ENCODE data around the gene AWAT2.

The AWAT2 gene

DNA sequence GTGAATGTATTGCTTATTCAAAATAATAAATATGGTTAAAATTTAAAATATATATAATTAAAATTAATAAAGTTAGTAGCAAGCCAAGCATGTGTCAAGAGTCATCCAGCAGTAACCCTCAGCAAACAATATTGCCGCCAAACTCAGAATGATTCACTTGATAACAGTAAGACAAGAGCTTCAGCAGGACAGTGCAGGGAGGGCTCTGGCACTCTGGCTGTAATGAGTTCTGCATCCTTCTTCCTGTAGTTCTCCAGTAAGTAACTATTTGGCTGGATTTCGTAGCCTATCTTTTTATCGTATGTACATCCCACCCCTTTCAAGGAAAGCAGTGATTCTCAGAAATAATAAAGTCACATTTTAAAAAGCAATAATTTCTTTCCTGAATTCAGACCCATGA lies 30.1 kb upstream of the AWAT2 start:
- ATAC-seq, result peak; percentile 60
- TF ChIP-seq ZNF70 (CRISPR knock-in tag; IDR thresholded peaks at IDR 0.05), result no peak
- no peak for TF ChIP-seq SNAI2 (CRISPR knock-in tag; IDR thresholded peaks at IDR 0.05)
- TF ChIP-seq, protein P1, sequence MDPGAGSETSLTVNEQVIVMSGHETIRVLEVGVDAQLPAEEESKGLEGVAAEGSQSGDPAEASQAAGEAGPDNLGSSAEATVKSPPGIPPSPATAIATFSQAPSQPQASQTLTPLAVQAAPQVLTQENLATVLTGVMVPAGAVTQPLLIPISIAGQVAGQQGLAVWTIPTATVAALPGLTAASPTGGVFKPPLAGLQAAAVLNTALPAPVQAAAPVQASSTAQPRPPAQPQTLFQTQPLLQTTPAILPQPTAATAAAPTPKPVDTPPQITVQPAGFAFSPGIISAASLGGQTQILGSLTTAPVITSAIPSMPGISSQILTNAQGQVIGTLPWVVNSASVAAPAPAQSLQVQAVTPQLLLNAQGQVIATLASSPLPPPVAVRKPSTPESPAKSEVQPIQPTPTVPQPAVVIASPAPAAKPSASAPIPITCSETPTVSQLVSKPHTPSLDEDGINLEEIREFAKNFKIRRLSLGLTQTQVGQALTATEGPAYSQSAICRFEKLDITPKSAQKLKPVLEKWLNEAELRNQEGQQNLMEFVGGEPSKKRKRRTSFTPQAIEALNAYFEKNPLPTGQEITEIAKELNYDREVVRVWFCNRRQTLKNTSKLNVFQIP (CRISPR knock-in tag; IDR thresholded peaks at IDR 0.05; ENCODE audit: borderline replicate concordance, low read depth), result no peak
- no peak for TF ChIP-seq ZC3H10 (CRISPR knock-in tag; IDR thresholded peaks at IDR 0.05)
- TF ChIP-seq, protein P2, sequence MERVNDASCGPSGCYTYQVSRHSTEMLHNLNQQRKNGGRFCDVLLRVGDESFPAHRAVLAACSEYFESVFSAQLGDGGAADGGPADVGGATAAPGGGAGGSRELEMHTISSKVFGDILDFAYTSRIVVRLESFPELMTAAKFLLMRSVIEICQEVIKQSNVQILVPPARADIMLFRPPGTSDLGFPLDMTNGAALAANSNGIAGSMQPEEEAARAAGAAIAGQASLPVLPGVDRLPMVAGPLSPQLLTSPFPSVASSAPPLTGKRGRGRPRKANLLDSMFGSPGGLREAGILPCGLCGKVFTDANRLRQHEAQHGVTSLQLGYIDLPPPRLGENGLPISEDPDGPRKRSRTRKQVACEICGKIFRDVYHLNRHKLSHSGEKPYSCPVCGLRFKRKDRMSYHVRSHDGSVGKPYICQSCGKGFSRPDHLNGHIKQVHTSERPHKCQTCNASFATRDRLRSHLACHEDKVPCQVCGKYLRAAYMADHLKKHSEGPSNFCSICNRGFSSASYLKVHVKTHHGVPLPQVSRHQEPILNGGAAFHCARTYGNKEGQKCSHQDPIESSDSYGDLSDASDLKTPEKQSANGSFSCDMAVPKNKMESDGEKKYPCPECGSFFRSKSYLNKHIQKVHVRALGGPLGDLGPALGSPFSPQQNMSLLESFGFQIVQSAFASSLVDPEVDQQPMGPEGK (CRISPR knock-in tag; IDR thresholded peaks at IDR 0.05; ENCODE audit: borderline replicate concordance), result no peak
- no peak for TF ChIP-seq ISL1 (CRISPR knock-in tag; IDR thresholded peaks at IDR 0.05)
- TF ChIP-seq, protein P3, sequence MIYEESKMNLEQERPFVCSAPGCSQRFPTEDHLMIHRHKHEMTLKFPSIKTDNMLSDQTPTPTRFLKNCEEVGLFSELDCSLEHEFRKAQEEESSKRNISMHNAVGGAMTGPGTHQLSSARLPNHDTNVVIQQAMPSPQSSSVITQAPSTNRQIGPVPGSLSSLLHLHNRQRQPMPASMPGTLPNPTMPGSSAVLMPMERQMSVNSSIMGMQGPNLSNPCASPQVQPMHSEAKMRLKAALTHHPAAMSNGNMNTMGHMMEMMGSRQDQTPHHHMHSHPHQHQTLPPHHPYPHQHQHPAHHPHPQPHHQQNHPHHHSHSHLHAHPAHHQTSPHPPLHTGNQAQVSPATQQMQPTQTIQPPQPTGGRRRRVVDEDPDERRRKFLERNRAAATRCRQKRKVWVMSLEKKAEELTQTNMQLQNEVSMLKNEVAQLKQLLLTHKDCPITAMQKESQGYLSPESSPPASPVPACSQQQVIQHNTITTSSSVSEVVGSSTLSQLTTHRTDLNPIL (CRISPR knock-in tag; IDR thresholded peaks at IDR 0.05; ENCODE audit: low read depth), result no peak
- TF ChIP-seq, protein P4, sequence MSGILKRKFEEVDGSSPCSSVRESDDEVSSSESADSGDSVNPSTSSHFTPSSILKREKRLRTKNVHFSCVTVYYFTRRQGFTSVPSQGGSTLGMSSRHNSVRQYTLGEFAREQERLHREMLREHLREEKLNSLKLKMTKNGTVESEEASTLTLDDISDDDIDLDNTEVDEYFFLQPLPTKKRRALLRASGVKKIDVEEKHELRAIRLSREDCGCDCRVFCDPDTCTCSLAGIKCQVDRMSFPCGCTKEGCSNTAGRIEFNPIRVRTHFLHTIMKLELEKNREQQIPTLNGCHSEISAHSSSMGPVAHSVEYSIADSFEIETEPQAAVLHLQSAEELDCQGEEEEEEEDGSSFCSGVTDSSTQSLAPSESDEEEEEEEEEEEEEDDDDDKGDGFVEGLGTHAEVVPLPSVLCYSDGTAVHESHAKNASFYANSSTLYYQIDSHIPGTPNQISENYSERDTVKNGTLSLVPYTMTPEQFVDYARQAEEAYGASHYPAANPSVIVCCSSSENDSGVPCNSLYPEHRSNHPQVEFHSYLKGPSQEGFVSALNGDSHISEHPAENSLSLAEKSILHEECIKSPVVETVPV (CRISPR knock-in tag; IDR thresholded peaks at IDR 0.05), result no peak
- TF ChIP-seq, protein P5, sequence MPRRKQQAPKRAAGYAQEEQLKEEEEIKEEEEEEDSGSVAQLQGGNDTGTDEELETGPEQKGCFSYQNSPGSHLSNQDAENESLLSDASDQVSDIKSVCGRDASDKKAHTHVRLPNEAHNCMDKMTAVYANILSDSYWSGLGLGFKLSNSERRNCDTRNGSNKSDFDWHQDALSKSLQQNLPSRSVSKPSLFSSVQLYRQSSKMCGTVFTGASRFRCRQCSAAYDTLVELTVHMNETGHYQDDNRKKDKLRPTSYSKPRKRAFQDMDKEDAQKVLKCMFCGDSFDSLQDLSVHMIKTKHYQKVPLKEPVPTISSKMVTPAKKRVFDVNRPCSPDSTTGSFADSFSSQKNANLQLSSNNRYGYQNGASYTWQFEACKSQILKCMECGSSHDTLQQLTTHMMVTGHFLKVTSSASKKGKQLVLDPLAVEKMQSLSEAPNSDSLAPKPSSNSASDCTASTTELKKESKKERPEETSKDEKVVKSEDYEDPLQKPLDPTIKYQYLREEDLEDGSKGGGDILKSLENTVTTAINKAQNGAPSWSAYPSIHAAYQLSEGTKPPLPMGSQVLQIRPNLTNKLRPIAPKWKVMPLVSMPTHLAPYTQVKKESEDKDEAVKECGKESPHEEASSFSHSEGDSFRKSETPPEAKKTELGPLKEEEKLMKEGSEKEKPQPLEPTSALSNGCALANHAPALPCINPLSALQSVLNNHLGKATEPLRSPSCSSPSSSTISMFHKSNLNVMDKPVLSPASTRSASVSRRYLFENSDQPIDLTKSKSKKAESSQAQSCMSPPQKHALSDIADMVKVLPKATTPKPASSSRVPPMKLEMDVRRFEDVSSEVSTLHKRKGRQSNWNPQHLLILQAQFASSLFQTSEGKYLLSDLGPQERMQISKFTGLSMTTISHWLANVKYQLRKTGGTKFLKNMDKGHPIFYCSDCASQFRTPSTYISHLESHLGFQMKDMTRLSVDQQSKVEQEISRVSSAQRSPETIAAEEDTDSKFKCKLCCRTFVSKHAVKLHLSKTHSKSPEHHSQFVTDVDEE (CRISPR knock-in tag; IDR thresholded peaks at IDR 0.05), result no peak
- TF ChIP-seq OSR1 (CRISPR knock-in tag; IDR thresholded peaks at IDR 0.05), result no peak
- no peak for TF ChIP-seq ZNF8 (CRISPR knock-in tag; IDR thresholded peaks at IDR 0.05)
- TF ChIP-seq PPARA (CRISPR knock-in tag; IDR thresholded peaks at IDR 0.05; ENCODE audit: borderline replicate concordance), result no peak
- TF ChIP-seq TCF4 (CRISPR knock-in tag; IDR thresholded peaks at IDR 0.05; ENCODE audit: borderline replicate concordance), result no peak
- TF ChIP-seq ESRRG (CRISPR knock-in tag; IDR thresholded peaks at IDR 0.05), result no peak

DNA sequence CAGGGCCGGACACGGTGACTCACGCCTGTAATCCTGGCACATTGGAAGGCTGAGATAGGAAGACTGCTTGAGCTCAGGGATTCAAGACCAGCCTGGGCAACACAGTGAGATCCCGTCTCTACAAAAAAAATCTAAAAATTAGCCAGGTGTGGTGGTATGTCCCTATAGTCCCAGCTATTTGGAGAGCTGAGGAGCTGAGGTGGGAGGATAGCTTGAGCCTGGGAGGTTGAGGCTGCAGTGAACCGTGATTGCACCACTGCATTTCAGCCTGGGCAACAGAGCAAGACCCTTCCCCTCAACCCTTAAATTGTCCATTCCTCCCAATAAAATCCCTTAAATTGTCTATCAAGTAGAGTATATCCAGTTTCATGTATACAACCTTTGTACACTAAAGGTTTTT lies 29.6 kb upstream of the AWAT2 start:
- TF ChIP-seq OSR1 (CRISPR knock-in tag; IDR thresholded peaks at IDR 0.05) (no peak), ZNF565 (CRISPR knock-in tag; conservative IDR thresholded peaks at IDR 0.05; ENCODE audit: low read depth) (no peak), ISL1 (CRISPR knock-in tag; IDR thresholded peaks at IDR 0.05) (no peak), ZNF70 (CRISPR knock-in tag; IDR thresholded peaks at IDR 0.05) (no peak), RARB (CRISPR knock-in tag; IDR thresholded peaks at IDR 0.05) (no peak), GLIS3 (CRISPR knock-in tag; IDR thresholded peaks at IDR 0.05) (no peak), ZNF8 (CRISPR knock-in tag; IDR thresholded peaks at IDR 0.05) (no peak), BACH2 (CRISPR knock-in tag; IDR thresholded peaks at IDR 0.05; ENCODE audit: borderline replicate concordance) (no peak), PPARA (CRISPR knock-in tag; IDR thresholded peaks at IDR 0.05; ENCODE audit: borderline replicate concordance) (no peak), ZC3H10 (CRISPR knock-in tag; IDR thresholded peaks at IDR 0.05) (no peak), ZFP3 (CRISPR knock-in tag; IDR thresholded peaks at IDR 0.05) (no peak), TOX (CRISPR knock-in tag; IDR thresholded peaks at IDR 0.05; ENCODE audit: borderline replicate concordance) (no peak), TCF4 (CRISPR knock-in tag; IDR thresholded peaks at IDR 0.05; ENCODE audit: borderline replicate concordance) (no peak), SNAI2 (CRISPR knock-in tag; IDR thresholded peaks at IDR 0.05) (no peak)
- TF ChIP-seq, protein P3 (CRISPR knock-in tag; IDR thresholded peaks at IDR 0.05; ENCODE audit: low read depth), result no peak
- TF ChIP-seq, protein P2 (CRISPR knock-in tag; IDR thresholded peaks at IDR 0.05; ENCODE audit: borderline replicate concordance), result no peak
- TF ChIP-seq, protein P1 (CRISPR knock-in tag; IDR thresholded peaks at IDR 0.05; ENCODE audit: borderline replicate concordance, low read depth), result no peak
- no peak for ATAC-seq
